Fibroblast of lung (primary cell): Measurements from ENCODE around the gene DBNDD1. TPM values are rescaled to one million over a fixed set of nuclear protein-coding genes. Genes with fewer than 3 reads are reported as not detected.
A peak's percentile ranks its signal among the peaks of the same experiment; 100 is the strongest.

Source experiments
- DNase-seq, 2 donors: peaks; one replicate each; pipeline versions ENCODE4 v3.0.0 to v3.0.0-alpha.2; 2010; ENCODE audit warnings: low read depth in 2 of 2
- H2AFZ ChIP-seq: 2 replicates; pipeline ENCODE4 v1.5.1; 2012; ENCODE audit warnings: low read length, control low read depth, inconsistent platforms
- H3K27ac ChIP-seq: 2 replicates; pipeline ENCODE4 v1.5.1; 2011; ENCODE audit warnings: low read length, control low read depth; ENCODE audit not compliant: insufficient read depth
- H3K27me3 ChIP-seq: 2 replicates; pipeline ENCODE4 v1.5.1; 2011; ENCODE audit warnings: mild to moderate bottlenecking, low read length; ENCODE audit not compliant: control insufficient read depth, insufficient read depth
- H3K36me3 ChIP-seq: 2 replicates; pipeline ENCODE4 v1.5.1; 2011; ENCODE audit warnings: low read length; ENCODE audit not compliant: control insufficient read depth, insufficient read depth
- H3K4me1 ChIP-seq: 2 replicates; pipeline ENCODE4 v1.5.1; 2011; ENCODE audit warnings: low read length; ENCODE audit not compliant: control insufficient read depth, insufficient read depth; ENCODE audit errors: extremely low read depth
- H3K4me2 ChIP-seq: 2 replicates; pipeline ENCODE4 v1.5.1; 2011; ENCODE audit warnings: low read length, control low read depth; ENCODE audit not compliant: insufficient read depth; ENCODE audit errors: extremely low read depth
- H3K4me3 ChIP-seq, 4 experiments: fragments of 200-600 bp in 1 of 4; sonication (generic) in 1 of 4; replicated peaks in 1 of 4; 2 replicates each; pipeline ENCODE4 v1.5.1; 2011 to 2016; ENCODE audit warnings: low read length in 4 of 4, low read depth in 3 of 4, mild to moderate bottlenecking in 3 of 4, control low read depth in 2 of 4, inconsistent platforms in 1 of 4, mixed read lengths in 1 of 4; ENCODE audit not compliant: insufficient read depth in 1 of 4; ENCODE audit errors: control extremely low read depth in 1 of 4
- H3K79me2 ChIP-seq: 2 replicates; pipeline ENCODE4 v1.5.1; 2012; ENCODE audit warnings: mild to moderate bottlenecking, low read length, inconsistent platforms; ENCODE audit not compliant: control insufficient read depth, insufficient read depth
- H3K9ac ChIP-seq: 2 replicates; pipeline ENCODE4 v1.5.1; 2011; ENCODE audit warnings: mild to moderate bottlenecking, low read length, control low read depth; ENCODE audit not compliant: insufficient read depth
- H3K9me3 ChIP-seq: 2 replicates; pipeline ENCODE4 v1.5.1; 2012; ENCODE audit warnings: low read depth, low read length; ENCODE audit not compliant: control insufficient read depth, insufficient read depth
- H4K20me1 ChIP-seq: 2 replicates; pipeline ENCODE4 v1.5.1; 2011; ENCODE audit warnings: low read length; ENCODE audit not compliant: control insufficient read depth, insufficient read depth; ENCODE audit errors: extremely low read depth
- EZH2 ChIP-seq: IDR thresholded peaks from 2 replicates; pipeline ENCODE4 v1.5.1; 2012; ENCODE audit warnings: low read length, control low read depth, mild to moderate bottlenecking; ENCODE audit errors: missing control alignments
- polyA plus RNA-seq, 2 donors: library from polyadenylated mRNA; depleted of rRNA in 1 of 2; stranded (reverse) in 1 of 2; unstranded in 1 of 2; fragments of >200 nt; gene quantifications; 2 replicates each; pipeline ENCODE4 v1.2.1, GENCODE V29; 2011 to 2012; ENCODE audit warnings: missing spikeins in 1 of 2
- total RNA-seq: library from RNA; depleted of rRNA; stranded (reverse); fragments of >200 nt; gene quantifications from 2 replicates; pipeline ENCODE4 v1.2.1, GENCODE V29; 2014
- TF ChIP-seq, protein P1 (sequence below), 2 donors: IDR thresholded peaks in 1 of 2; conservative IDR thresholded peaks in 1 of 2; 1 replicate in 1 of 2; 2 replicates in 1 of 2; pipeline ENCODE4 v1.5.1; 2011 to 2012; ENCODE audit warnings: low read length in 2 of 2, control low read depth in 1 of 2, inconsistent platforms in 1 of 2, low read depth in 1 of 2, mild to moderate bottlenecking in 1 of 2

DBNDD1 gene
- total and polyA plus RNA-seq, 2 donors (not counting 1 experiment from before 2014, with no cell fraction given): 2.1 to 3.6 TPM

DNA sequence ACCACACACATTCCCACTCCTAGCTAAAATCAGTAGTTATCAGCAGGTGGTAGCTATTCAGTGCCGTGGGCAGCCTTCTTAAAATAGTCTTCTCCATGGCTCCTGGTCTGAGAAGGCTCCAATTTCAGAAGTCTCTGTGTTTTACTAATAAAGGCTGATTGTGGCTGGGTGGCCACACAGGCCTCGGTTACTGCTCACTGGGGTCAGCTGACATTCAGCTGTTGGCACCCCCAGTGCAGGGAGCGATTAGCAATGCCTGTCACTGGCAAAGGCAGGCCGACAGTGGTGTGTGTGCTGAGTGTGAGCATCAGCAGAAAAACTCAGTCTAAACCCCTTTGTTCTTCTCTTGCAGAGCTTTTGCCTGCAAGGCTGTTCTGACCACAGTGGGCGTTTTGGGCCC lies 16.6 kb upstream of the DBNDD1 start:
- H3K79me2 ChIP-seq: no peaks in the 10 kb centered on the region
- H3K4me2 ChIP-seq: no peak overlapping the region
- no peak overlapping the region for H2AFZ ChIP-seq
- no peaks in the 10 kb centered on the region for H3K27me3 ChIP-seq
- H4K20me1 ChIP-seq: peaks cover 4% of the 10 kb centered on the region
- H3K27ac ChIP-seq: no peak overlapping the region
- TF ChIP-seq, protein P1, sequence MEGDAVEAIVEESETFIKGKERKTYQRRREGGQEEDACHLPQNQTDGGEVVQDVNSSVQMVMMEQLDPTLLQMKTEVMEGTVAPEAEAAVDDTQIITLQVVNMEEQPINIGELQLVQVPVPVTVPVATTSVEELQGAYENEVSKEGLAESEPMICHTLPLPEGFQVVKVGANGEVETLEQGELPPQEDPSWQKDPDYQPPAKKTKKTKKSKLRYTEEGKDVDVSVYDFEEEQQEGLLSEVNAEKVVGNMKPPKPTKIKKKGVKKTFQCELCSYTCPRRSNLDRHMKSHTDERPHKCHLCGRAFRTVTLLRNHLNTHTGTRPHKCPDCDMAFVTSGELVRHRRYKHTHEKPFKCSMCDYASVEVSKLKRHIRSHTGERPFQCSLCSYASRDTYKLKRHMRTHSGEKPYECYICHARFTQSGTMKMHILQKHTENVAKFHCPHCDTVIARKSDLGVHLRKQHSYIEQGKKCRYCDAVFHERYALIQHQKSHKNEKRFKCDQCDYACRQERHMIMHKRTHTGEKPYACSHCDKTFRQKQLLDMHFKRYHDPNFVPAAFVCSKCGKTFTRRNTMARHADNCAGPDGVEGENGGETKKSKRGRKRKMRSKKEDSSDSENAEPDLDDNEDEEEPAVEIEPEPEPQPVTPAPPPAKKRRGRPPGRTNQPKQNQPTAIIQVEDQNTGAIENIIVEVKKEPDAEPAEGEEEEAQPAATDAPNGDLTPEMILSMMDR (conservative IDR thresholded peaks at IDR 0.05 in 1 of 2, IDR thresholded peaks at IDR 0.05 in 1 of 2; ENCODE audit: low read depth in 1 of 2, low read length in 2 of 2): no peak
- TF ChIP-seq EZH2: no peak
- H3K4me1 ChIP-seq: no peaks in the 10 kb centered on the region
- peaks cover 20% of the 10 kb centered on the region for H3K36me3 ChIP-seq
- H3K4me3 ChIP-seq: no peak overlapping the region
- peak in 1 of 2 donors; percentile 30 for DNase-seq
- no peaks in the 10 kb centered on the region for H3K9me3 ChIP-seq
- H3K9ac ChIP-seq: no peak overlapping the region

DNA sequence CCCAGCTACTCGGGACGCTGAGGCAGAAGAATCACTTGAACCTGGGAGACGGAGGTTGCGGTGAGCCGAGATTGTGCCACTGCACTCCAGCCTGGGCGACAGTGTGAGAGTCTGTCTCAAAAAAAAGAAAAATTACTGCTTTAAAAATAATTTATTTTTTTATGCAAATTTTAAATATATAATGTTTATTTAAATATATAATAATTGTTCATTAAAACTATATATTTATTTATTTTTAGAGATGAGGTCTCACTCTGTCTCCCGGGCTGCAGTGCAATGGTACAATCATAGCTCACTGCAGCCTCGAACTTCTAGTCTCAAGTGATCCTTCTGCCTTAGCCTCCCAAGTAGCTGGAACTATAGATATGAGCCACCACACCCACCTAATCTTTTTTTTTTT lies 15.2 kb upstream of the DBNDD1 start:
- Histone ChIP-seq H3K36me3 (peaks cover 15% of the 10 kb centered on the region), H3K79me2 (no peaks in the 10 kb centered on the region)

DNA sequence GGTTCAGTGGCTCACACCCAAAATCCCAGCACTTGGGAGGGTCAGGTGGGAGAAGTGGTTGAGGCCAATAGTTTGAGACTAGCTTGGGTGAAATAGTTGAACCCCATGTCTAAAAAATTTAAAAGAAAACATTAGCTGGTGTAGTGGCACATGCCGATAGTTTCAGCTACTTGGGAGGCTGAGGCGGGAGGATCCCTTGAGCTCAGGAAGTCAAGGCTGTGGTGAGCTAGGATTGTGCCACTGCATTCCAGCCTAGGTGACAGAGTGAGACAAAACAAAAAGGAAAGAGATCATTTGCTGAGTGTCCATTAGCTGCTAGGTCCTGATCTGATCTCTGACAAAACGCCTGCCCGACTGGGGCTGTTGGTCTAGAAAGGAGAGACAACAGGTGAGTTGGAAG lies 14.1 kb upstream of the DBNDD1 start:
- no peak for TF ChIP-seq EZH2
- TF ChIP-seq, protein P1 (conservative IDR thresholded peaks at IDR 0.05 in 1 of 2, IDR thresholded peaks at IDR 0.05 in 1 of 2; ENCODE audit: low read depth in 1 of 2, low read length in 2 of 2): no peak
- DNase-seq: no peak
- H3K4me1 ChIP-seq: no peaks in the 10 kb centered on the region
- peaks cover 14% of the 10 kb centered on the region for H3K36me3 ChIP-seq
- H3K9ac ChIP-seq: no peak overlapping the region
- H3K9me3 ChIP-seq: no peaks in the 10 kb centered on the region
- no peak overlapping the region for H3K27ac ChIP-seq
- no peak overlapping the region for H3K4me2 ChIP-seq
- peaks cover 4% of the 10 kb centered on the region for H4K20me1 ChIP-seq
- no peaks in the 10 kb centered on the region for H3K79me2 ChIP-seq
- no peak overlapping the region for H2AFZ ChIP-seq
- no peak overlapping the region for H3K4me3 ChIP-seq
- H3K27me3 ChIP-seq: no peaks in the 10 kb centered on the region

More for the DNA sequence above, 15.2 kb upstream of the DBNDD1 start:
- Histone ChIP-seq H4K20me1 (peaks cover 4% of the 10 kb centered on the region), H3K4me1 (no peaks in the 10 kb centered on the region), H3K9ac (no peak overlapping the region), H3K9me3 (no peaks in the 10 kb centered on the region), H3K4me2 (no peak overlapping the region), H3K27ac (no peak overlapping the region), H3K27me3 (no peaks in the 10 kb centered on the region), H3K4me3 (no peak overlapping the region), H2AFZ (no peak overlapping the region)
- TF ChIP-seq, protein P1 (conservative IDR thresholded peaks at IDR 0.05 in 1 of 2, IDR thresholded peaks at IDR 0.05 in 1 of 2; ENCODE audit: low read depth in 1 of 2, low read length in 2 of 2): no peak
- no peak for TF ChIP-seq EZH2
- no peak for DNase-seq
